OCI-LY7 (cell line): ENCODE data around the gene ZNF593. TPM values are rescaled to one million over a fixed set of nuclear protein-coding genes. Genes with fewer than 3 reads are reported as not detected.

ENCODE experiments used
- BruUV-seq: library from RNA; stranded (reverse); fragments of 400-500 nt; replicated peaks from 2 replicates; lab custom pipeline; 2021; lab: Mats Ljungman, UMichigan
- CTCF ChIA-PET: fragments of 300-600 bp; sonication (Branson Sonifier 250); formaldehyde crosslinking; loops from one replicate; lab custom pipeline; 2022; ENCODE audit warnings: antibody characterized with exemption; ENCODE audit not compliant: unreplicated experiment; lab: Charles Lee
- POLR2A ChIA-PET: fragments of 300-600 bp; sonication (Branson Sonifier 250); formaldehyde crosslinking; loops from one replicate; lab custom pipeline; 2022; ENCODE audit warnings: antibody characterized with exemption; lab: Charles Lee
- DNase-seq: peaks from one replicate; pipeline ENCODE4 v3.0.0-alpha.2; 2015; ENCODE audit warnings: low spot score
- H2AFZ ChIP-seq: fragments of 200-600 bp; sonication (generic), shearing (Covaris generic); 2 replicates; pipeline ENCODE4 v1.6.1; 2014; ENCODE audit warnings: mild to moderate bottlenecking, antibody characterized with exemption, low read length, moderate library complexity
- H3K27ac ChIP-seq: fragments of 200-600 bp; sonication (generic); 2 replicates; pipeline ENCODE4 v1.5.1; 2014; ENCODE audit warnings: mixed run types, low read depth, mild to moderate bottlenecking, moderate library complexity, low read length, inconsistent platforms; ENCODE audit not compliant: poor library complexity, severe bottlenecking
- H3K36me3 ChIP-seq: fragments of 200-600 bp; sonication (generic); 2 replicates; pipeline ENCODE4 v1.6.1; 2014; ENCODE audit warnings: mild to moderate bottlenecking, antibody characterized with exemption, low read length, moderate library complexity, mixed read lengths; ENCODE audit not compliant: insufficient read depth
- H3K4me1 ChIP-seq: fragments of 200-600 bp; sonication (generic); 2 replicates; pipeline ENCODE4 v1.5.1; 2014; ENCODE audit warnings: mild to moderate bottlenecking, low read length; ENCODE audit not compliant: insufficient read depth, poor library complexity, severe bottlenecking
- H3K4me2 ChIP-seq: fragments of 200-600 bp; sonication (generic); 2 replicates; pipeline ENCODE4 v1.6.1; 2014; ENCODE audit warnings: mild to moderate bottlenecking, low read length
- H3K4me3 ChIP-seq: fragments of 200-600 bp; sonication (generic); 2 replicates; pipeline ENCODE4 v1.5.1; 2014; ENCODE audit warnings: mild to moderate bottlenecking, low read depth, low read length; ENCODE audit not compliant: poor library complexity, severe bottlenecking
- H3K79me2 ChIP-seq: fragments of 200-600 bp; sonication (generic); 2 replicates; pipeline ENCODE4 v1.6.1; 2016; ENCODE audit warnings: low read depth, mild to moderate bottlenecking, low read length, moderate library complexity, mixed read lengths; ENCODE audit not compliant: insufficient read depth
- H3K9me2 ChIP-seq: fragments of 200-600 bp; sonication (generic); 2 replicates; pipeline ENCODE4 v1.6.1; 2016; ENCODE audit warnings: mild to moderate bottlenecking, low read length, mixed read lengths; ENCODE audit not compliant: insufficient read depth
- H3K9me3 ChIP-seq: fragments of 200-600 bp; sonication (generic); 2 replicates; pipeline ENCODE4 v1.6.1; 2014; ENCODE audit warnings: mild to moderate bottlenecking, mixed run types, low read length, mixed read lengths
- H4K20me1 ChIP-seq: fragments of 200-600 bp; sonication (generic); 2 replicates; pipeline ENCODE4 v1.6.1; 2014; ENCODE audit warnings: mild to moderate bottlenecking, antibody characterized with exemption, low read length, moderate library complexity, mixed read lengths; ENCODE audit not compliant: insufficient read depth
- CTCF ChIP-seq: fragments of 200-600 bp; sonication (generic); conservative IDR thresholded peaks from 2 replicates; pipeline ENCODE4 v1.5.1; 2014; ENCODE audit warnings: mild to moderate bottlenecking, antibody characterized with exemption, low read length, moderate library complexity, mixed read lengths
- EZH2phosphoT487 ChIP-seq: fragments of 200-600 bp; sonication (generic); IDR thresholded peaks from 2 replicates; pipeline ENCODE4 v1.6.1; 2018; ENCODE audit warnings: low read depth, borderline replicate concordance, mild to moderate bottlenecking, mixed run types, antibody characterized with exemption, low read length, moderate library complexity, mixed read lengths
- intact Hi-C: fragments of 100-400 bp; cut with micrococcal nuclease; formaldehyde crosslinking; loops from one replicate; pipeline ENCODE4 v1.10.0; 2022; ENCODE audit not compliant: unreplicated experiment
- total RNA-seq, 2 experiments: library from RNA; depleted of rRNA in 1 of 2; stranded (reverse); fragments of >200 nt in 1 of 2; shearing (Covaris generic) in 1 of 2; gene quantifications; 2 replicates each; pipeline ENCODE4 v1.2.3, GENCODE V29; 2014 to 2022

ZNF593 gene
- total RNA-seq, 2 experiments from 2014 or later: 42.8 to 63.6 TPM

- no peak for DNase-seq
- H3K9me2 ChIP-seq: no peaks in the 10 kb centered on the region
- TF ChIP-seq EZH2phosphoT487: no peak
- ChIA-PET CTCF (no interaction called here), POLR2A (no interaction called here)
- no peak overlapping the region for H2AFZ ChIP-seq
- peak overlapping the region; percentile 16 for H3K4me2 ChIP-seq
- intact Hi-C loops: no loop called here
- H3K27ac ChIP-seq: no peak overlapping the region
- H3K79me2 ChIP-seq: no peaks in the 10 kb centered on the region
- H3K36me3 ChIP-seq: no peaks in the 10 kb centered on the region
- BruUV-seq: no TSS peak
- no peaks in the 10 kb centered on the region for H4K20me1 ChIP-seq
- peaks cover 11% of the 10 kb centered on the region for H3K4me1 ChIP-seq
- no peak overlapping the region for H3K4me3 ChIP-seq
- H3K9me3 ChIP-seq: no peaks in the 10 kb centered on the region
These were observed 13.2 kb upstream of the ZNF593 start for GRCh38 chr1:26156285-26157038.

- no peaks in the 10 kb centered on the region for H3K9me2 ChIP-seq
- no peak overlapping the region for H3K4me3 ChIP-seq
- DNase-seq: no peak
- no TSS peak for BruUV-seq
- H3K4me2 ChIP-seq: no peak overlapping the region
- H3K79me2 ChIP-seq: no peaks in the 10 kb centered on the region
- H2AFZ ChIP-seq: no peak overlapping the region
- POLR2A ChIA-PET: no interaction called here
- no peak overlapping the region for H3K27ac ChIP-seq
- intact Hi-C loops: no loop called here
- H4K20me1 ChIP-seq: no peaks in the 10 kb centered on the region
- no peaks in the 10 kb centered on the region for H3K9me3 ChIP-seq
- H3K4me1 ChIP-seq: peaks cover 11% of the 10 kb centered on the region
- no peaks in the 10 kb centered on the region for H3K36me3 ChIP-seq
- CTCF ChIA-PET: no interaction called here
- TF ChIP-seq CTCF (no peak), EZH2phosphoT487 (no peak)
These were observed 11.3 kb upstream of the ZNF593 start for GRCh38 chr1:26158271-26158907.

GRCh38 chr1:26158908-26159742 lies 10.6 kb upstream of the ZNF593 start, which contains the start of gene FAM110D:
FAM110D (plus strand) TSS chr1:26159079; CDS start chr1:26161292, 2,213 bp downstream.
- Histone ChIP-seq H3K4me3 (no peak within 1 kb of the TSS), H3K36me3 (no peaks in the 10 kb centered on the region), H3K4me2 (no peak within 1 kb of the TSS), H3K4me1 (peaks cover 11% of the 10 kb centered on the region), H3K27ac (no peak within 1 kb of the TSS), H3K9me2 (no peaks in the 10 kb centered on the region), H3K9me3 (no peaks in the 10 kb centered on the region), H4K20me1 (no peaks in the 10 kb centered on the region), H2AFZ (no peak within 1 kb of the TSS), H3K79me2 (no peaks in the 10 kb centered on the region)
- no TSS peak for BruUV-seq
- CTCF ChIA-PET: no interaction called here
- POLR2A ChIA-PET: no interaction called here
- intact Hi-C loops: no loop called here
- TF ChIP-seq EZH2phosphoT487 (no peak), CTCF (no peak)
- no peak for DNase-seq
